Lower leg skin (tissue), 4 donors: ENCODE results near the gene RIPOR2. TPM values are rescaled to one million over a fixed set of nuclear protein-coding genes. Genes with fewer than 3 reads are reported as not detected.
A peak's percentile ranks its signal among the peaks of the same experiment; 100 is the strongest.

ENCODE experiments used
- DNase-seq, 2 donors: peaks; one replicate each; pipeline ENCODE4 v3.0.0-alpha.2; 2019; ENCODE audit warnings: low spot score in 2 of 2
- H3K4me3 ChIP-seq: fragments of 200-600 bp; sonication (generic); 2 replicates; pipeline ENCODE4 v1.5.1; 2017; ENCODE audit warnings: mild to moderate bottlenecking, low read depth; ENCODE audit not compliant: poor library complexity, severe bottlenecking
- CTCF ChIP-seq, 3 donors: fragments of 450-650 bp; IDR thresholded peaks; one replicate each; pipeline ENCODE4 v1.5.1; 2016; ENCODE audit warnings: antibody characterized with exemption in 3 of 3, mild to moderate bottlenecking in 3 of 3, moderate library complexity in 2 of 3
- POLR2A ChIP-seq, 2 donors: fragments of 450-650 bp; IDR thresholded peaks; one replicate each; pipeline ENCODE4 v1.6.1; 2016 to 2017; ENCODE audit warnings: antibody characterized with exemption in 2 of 2, mild to moderate bottlenecking in 1 of 2, moderate library complexity in 1 of 2
- WGBS, 2 donors: methylation state at CpG; one replicate each; pipeline ENCODE4 v1.1.5; 2018; 5-methylcytosine and 5-hydroxymethylcytosine counted together
- intact Hi-C: fragments of 100-400 bp; cut with DNase I; formaldehyde crosslinking; loops from one replicate; pipeline ENCODE4 v1.15.0; 2023; ENCODE audit warnings: low total_unique reads
- total RNA-seq, 4 donors: library from RNA; depleted of rRNA; stranded (reverse); fragments of >200 nt; gene quantifications; one replicate each; pipeline ENCODE4 v1.1.0, GENCODE V29; 2016

RIPOR2 gene
- total RNA-seq, 4 donors from 2014 or later, result 5.2 to 21.3 (median 8.6) TPM

DNA sequence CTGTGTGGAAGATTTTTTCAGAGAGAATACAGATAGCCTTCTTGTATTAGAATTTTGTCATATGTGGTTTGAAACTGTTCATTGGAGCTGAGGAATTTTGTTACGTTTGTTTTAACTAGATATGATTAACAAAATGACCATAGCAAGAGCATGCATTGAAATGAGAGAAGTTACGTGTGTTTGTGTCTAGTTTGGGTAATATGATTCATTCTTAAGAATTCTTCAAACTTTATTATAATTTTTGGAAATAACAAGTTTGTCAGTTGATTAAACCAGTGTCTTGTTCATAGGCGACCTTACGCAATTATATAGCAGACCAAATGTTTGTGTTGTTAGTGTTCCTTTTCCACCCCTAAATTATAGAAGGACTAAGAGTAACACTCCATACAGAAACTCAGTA is 155.6 kb downstream of the RIPOR2 start:
- DNase-seq, result no peak
- intact Hi-C loops, result no loop called here
- WGBS, 2 donors, result 95 to 96% methylated on average over 4 of the region's 4 CpGs
- TF ChIP-seq POLR2A (IDR thresholded peaks at IDR 0.05), result no peak
- TF ChIP-seq CTCF (IDR thresholded peaks at IDR 0.05), result no peak
- no peak overlapping the region for H3K4me3 ChIP-seq

GRCh38 chr6:24779416-24780016 is 156.2 kb downstream of the RIPOR2 start:
- intact Hi-C loops, result no loop called here
- WGBS, 2 donors, result 42 to 49% methylated on average over 3 of the region's 3 CpGs
- no peak for DNase-seq
- no peak overlapping the region for H3K4me3 ChIP-seq
- TF ChIP-seq CTCF (IDR thresholded peaks at IDR 0.05), result no peak
- no peak for TF ChIP-seq POLR2A (IDR thresholded peaks at IDR 0.05)

DNA sequence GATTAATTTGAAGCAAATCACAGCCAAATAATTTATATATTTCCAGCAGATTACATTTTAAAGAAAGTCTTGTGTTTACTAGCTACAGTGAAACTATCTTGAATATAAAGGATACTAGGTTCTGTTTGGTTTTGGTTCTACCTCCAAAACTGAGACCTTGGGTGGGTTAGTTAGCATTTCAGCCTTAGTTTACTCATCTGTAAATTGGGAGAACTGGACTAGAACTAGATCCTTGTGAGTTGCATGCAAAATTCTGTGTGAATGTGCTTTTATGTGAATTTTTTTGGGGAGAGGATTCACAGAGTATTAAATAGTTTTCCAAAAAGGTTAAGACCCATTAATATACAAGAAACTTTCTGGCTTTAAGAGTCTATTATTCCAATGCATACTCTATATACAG is 156.9 kb downstream of the RIPOR2 start:
- no peak overlapping the region for H3K4me3 ChIP-seq
- TF ChIP-seq POLR2A (IDR thresholded peaks at IDR 0.05), result no peak
- TF ChIP-seq CTCF (IDR thresholded peaks at IDR 0.05), result no peak
- DNase-seq, result no peak
- intact Hi-C loops, result no loop called here

DNA sequence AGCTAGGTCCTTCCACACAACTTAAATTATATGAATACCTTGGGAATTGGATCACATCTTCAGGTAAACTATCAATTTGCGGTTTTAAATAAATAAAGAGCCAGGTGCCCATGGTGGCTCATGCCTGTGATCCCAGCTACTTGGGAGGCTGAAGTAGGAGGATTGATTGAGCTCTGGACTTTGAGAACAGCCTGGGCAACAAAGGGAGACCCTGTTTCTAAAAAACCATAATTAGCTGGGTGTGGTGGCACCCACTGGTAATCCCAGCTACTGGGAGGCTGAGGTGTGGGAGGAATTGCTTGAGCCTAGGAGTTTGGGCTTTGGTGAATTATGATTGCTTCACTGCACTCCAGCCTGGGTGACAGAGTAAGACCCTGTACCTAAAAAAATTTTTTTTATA is 157.6 kb downstream of the RIPOR2 start:
- 93 to 96% methylated on average over 1 of the region's 1 CpG for WGBS, 2 donors
- no peak for TF ChIP-seq POLR2A (IDR thresholded peaks at IDR 0.05)
- no peak for TF ChIP-seq CTCF (IDR thresholded peaks at IDR 0.05)
- DNase-seq, result no peak

DNA sequence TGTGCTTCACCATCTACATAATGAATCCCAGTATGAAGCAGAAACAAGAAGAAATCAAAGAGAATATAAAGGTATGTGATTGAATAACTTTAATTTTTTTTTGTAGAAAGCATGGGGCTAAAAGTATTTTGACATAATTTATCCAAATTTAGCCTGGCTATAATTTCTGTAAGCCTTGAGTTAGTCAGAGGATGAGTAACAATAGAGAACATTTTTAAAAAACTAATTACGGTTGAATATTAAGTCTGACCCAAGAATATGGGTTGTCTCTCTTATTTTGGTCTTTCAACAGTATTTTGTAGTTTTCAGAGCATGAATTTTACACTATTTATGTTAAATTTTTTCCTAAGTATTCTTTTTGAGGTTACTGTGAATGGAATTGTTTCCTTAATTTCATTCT is 158.5 kb downstream of the RIPOR2 start:
- intact Hi-C loops, result no loop called here
- no peak for TF ChIP-seq POLR2A (IDR thresholded peaks at IDR 0.05)
- TF ChIP-seq CTCF (IDR thresholded peaks at IDR 0.05), result no peak
- 46 to 50% methylated on average over 1 of the region's 1 CpG for WGBS, 2 donors
- DNase-seq, result no peak
- H3K4me3 ChIP-seq, result no peak overlapping the region

More for the DNA sequence above, 157.6 kb downstream of the RIPOR2 start:
- no peak overlapping the region for H3K4me3 ChIP-seq
- intact Hi-C loops, result no loop called here

DNA sequence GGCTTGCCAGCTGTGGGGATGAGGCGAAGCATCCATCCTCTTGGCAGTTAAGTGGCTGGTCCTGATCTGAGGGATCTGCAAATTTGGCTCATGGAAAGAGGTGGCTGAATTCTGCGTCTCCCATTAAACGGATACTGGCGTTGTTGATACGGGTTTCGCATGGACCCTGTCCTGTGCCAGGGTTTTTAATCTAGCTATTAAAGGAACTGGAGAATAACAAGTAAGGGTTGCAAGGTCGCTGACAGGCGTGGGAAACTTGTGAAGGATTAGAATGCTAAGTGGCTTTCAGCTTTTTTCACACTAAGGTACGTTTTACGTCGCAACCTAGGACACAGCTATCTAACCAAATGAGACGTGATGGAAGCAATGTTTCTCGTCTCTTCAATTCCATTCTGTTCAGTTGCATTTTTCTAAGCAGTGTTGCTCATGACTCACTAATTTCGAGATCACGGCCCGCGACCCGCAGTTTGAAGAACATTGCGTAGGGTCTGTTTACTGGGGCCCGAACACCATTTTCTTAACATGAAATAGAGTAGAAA is 160.2 kb downstream of the RIPOR2 start:
- H3K4me3 ChIP-seq, result peak overlapping the region; percentile 98
- DNase-seq, result no peak
- intact Hi-C loops, result no loop called here
- TF ChIP-seq CTCF (IDR thresholded peaks at IDR 0.05) (no peak), POLR2A (IDR thresholded peaks at IDR 0.05) (no peak)
- 4 to 5% methylated on average over 20 of the region's 20 CpGs for whole genome bisulfite sequencing, 2 donors
